ENCODE results near the gene SLFN11.
A peak's percentile ranks its signal among the peaks of the same experiment; 100 is the strongest.

The SLFN11 gene

DNA sequence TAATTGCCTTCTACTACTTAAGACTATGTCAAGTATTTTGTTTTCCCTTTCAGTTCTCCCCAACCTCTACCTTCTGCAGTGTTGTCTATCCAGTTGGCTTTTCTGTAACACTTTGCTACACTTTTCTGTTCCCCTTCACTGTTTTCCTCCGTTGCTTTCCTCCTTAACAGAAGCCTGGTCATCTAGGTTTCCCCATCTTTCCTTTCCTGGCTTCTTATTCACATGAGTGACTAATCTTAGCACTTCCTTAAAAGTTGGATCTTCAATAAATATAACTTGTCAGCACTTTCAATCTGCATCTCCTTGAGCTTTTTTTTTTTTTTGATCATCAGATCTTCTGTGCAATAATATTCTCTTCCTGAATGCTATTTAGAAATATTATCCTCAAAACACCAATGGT lies 2.8 kb upstream of the SLFN11 start:
- in situ Hi-C loops (cut with MboI; ENCODE audit: low sequenced_read_pairs, unreplicated experiment): no loop called here
- TF ChIP-seq, protein P1, sequence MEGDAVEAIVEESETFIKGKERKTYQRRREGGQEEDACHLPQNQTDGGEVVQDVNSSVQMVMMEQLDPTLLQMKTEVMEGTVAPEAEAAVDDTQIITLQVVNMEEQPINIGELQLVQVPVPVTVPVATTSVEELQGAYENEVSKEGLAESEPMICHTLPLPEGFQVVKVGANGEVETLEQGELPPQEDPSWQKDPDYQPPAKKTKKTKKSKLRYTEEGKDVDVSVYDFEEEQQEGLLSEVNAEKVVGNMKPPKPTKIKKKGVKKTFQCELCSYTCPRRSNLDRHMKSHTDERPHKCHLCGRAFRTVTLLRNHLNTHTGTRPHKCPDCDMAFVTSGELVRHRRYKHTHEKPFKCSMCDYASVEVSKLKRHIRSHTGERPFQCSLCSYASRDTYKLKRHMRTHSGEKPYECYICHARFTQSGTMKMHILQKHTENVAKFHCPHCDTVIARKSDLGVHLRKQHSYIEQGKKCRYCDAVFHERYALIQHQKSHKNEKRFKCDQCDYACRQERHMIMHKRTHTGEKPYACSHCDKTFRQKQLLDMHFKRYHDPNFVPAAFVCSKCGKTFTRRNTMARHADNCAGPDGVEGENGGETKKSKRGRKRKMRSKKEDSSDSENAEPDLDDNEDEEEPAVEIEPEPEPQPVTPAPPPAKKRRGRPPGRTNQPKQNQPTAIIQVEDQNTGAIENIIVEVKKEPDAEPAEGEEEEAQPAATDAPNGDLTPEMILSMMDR (IDR thresholded peaks at IDR 0.05; ENCODE audit: borderline replicate concordance, control extremely low read depth, extremely low read depth, insufficient read depth, missing control alignments): no peak
- DNase-seq (ENCODE audit: low spot score): no peak

DNA sequence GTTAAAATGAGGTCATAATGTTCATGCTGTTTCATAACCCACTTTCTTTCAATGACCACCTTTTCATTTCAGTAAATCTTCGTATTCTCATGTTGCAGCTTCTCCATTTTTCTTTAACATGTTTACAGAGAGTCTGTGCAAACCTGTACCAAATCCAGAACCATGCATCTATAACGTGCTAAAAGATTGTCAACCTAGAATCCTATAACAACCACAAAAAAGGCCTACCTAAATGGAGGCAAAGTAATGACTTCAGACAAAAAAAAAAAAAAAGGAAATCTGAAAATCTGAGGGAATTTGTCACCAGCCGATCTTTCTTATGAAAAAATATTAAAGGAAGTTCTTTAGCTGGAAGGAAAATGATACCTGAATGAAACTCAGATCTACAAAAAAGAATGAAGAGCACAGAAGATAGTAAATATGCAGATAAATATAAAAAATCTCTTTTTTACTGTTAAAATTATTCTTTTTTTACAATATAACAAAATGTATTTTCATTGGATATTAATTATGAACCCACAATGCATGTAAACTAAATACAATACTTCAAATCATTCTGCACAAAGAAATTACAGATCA lies 1.4 kb upstream of the SLFN11 start:
- TF ChIP-seq, protein P1 (IDR thresholded peaks at IDR 0.05; ENCODE audit: borderline replicate concordance, control extremely low read depth, extremely low read depth, insufficient read depth, missing control alignments): no peak
- in situ Hi-C loops (cut with MboI; ENCODE audit: low sequenced_read_pairs, unreplicated experiment): no loop called here

DNA sequence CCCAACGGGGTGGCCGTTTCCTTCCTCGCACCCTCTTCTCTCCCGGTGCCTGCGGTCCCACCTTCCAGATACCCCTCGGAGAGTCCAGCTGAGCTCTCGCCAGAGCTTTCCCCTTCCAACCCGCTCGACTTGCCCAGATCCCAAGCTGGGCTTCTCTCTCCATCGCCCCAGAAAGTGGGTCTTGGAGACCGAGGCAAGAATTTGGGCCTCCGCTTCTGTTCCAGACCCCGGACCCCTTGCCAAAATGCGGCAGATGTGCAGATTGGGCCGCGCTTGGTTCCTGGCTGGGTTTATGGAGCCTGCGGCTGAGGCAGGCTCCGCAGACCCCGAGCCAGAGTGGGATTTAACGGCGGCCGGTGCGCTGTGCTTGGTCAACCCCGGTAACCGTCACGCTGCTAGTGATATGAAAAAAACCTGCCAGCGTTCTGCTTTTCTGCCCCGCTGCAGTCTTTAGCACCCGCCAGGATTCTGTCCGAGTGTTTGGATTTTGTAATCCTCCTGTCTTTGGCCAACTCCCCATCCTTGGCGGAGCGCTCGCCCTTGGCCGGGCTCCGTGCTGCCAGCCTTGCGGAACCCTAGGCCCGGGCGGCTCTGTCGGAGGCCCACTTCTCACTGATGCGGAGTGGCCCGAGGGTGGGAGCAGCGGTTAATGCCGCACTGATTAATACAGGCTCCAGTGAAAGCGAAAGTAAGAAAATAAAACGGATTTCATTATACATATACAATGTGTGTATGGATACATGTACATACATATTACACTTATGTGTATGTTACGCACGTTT lies 754 bp upstream of the SLFN11 start:
- peak; percentile 58 for DNase-seq (ENCODE audit: low spot score)
- in situ Hi-C loops (cut with MboI; ENCODE audit: low sequenced_read_pairs, unreplicated experiment): no loop called here

More for the DNA sequence above, 1.4 kb upstream of the SLFN11 start:
- DNase-seq (ENCODE audit: low spot score): no peak

DNA sequence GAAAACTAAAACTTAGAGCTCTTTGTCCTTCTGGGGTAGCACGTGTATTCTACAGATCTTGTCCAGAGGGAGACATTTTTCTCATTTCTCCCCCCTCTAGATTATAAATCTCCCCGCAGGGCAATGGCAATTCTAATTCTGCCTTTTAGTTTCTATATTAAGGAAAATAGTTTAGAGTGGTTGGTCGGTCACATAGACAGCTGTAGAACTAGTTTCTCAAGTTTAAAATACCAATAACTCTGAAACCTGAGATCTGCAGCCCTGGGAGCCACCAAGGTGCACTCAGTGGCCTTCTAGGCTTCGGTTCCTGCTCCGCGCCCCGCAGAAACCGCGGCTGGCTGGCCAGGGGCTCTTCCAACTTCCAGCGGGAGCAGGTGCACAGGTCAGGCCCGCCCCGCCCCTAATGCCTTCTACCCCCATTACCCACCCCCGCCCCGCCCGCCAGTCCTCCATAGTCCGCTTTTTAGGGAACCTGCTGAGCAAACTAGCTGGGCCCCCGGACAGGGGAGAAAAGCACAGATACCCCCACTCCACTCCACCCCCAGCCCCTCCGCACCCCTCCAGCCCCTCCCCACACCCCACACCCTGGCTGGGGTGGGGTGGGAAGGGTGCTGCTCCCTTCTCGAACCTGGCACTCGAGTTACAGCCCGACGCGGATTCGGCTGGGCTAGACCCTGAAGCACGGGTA lies 431 bp downstream of the SLFN11 start:
- in situ Hi-C loops (cut with MboI; ENCODE audit: low sequenced_read_pairs, unreplicated experiment): no loop called here
- DNase-seq (ENCODE audit: low spot score): no peak
- TF ChIP-seq, protein P1 (IDR thresholded peaks at IDR 0.05; ENCODE audit: borderline replicate concordance, control extremely low read depth, extremely low read depth, insufficient read depth, missing control alignments): no peak

More for the DNA sequence above, 754 bp upstream of the SLFN11 start:
- TF ChIP-seq, protein P1 (IDR thresholded peaks at IDR 0.05; ENCODE audit: borderline replicate concordance, control extremely low read depth, extremely low read depth, insufficient read depth, missing control alignments): no peak

DNA sequence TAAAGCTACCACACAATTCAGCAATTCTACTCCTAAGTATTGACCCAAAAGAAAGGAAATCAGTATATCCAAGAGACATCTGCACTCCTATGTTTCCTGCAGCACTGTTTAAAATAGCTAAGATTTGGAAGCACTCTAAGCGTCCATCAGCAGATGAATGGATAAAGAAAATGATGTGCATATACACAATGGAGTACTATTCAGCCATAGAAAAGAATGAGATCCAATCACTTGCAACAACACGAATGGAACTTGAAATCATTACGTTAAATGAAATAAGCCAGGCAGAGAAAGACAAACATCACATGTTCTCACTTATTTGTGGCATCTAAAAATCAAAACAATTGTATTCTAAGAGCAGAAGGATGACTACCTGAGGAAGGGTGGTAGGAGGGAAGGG lies 1.5 kb downstream of the SLFN11 start:
- no peak for DNase-seq (ENCODE audit: low spot score)
- TF ChIP-seq, protein P1 (IDR thresholded peaks at IDR 0.05; ENCODE audit: borderline replicate concordance, control extremely low read depth, extremely low read depth, insufficient read depth, missing control alignments): no peak
- in situ Hi-C loops (cut with MboI; ENCODE audit: low sequenced_read_pairs, unreplicated experiment): no loop called here

DNA sequence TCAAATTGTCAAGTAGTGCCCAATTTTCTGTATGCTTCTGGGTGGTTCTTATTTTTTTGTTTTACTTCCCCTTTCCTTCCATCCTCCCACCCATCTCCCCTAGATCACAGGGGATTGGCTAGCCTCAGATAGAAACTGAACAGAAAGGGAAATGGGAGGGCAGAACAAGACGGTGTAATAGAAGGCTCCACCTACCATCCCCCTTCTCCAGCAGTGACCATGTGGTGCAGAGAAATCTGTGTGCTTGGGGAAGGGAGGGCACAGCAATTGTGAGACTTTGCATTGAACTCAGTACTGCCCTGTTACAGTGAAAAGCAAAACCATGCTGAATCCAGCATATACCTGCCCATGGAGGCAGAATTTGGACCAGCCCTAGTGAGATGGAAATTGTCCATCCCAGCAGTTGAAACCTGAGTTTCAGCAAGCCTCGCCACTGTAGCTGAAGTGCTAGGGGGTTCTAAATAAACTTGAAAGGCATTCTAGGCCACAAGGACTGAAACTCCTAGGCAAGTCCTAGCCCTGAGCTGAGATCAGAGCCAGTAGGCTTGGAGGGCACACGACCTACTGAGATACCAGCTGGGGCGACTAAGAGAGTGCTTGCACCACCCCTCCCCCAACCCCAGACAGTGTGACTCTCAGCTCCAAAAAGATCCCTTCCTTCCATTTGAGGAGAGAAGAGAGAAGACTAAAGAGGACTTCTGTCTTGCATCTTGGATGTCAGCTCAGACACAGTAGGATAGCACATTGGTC lies 5.2 kb downstream of the SLFN11 start:
- TF ChIP-seq, protein P1 (IDR thresholded peaks at IDR 0.05; ENCODE audit: borderline replicate concordance, control extremely low read depth, extremely low read depth, insufficient read depth, missing control alignments): no peak
- in situ Hi-C loops (cut with MboI; ENCODE audit: low sequenced_read_pairs, unreplicated experiment): no loop called here
- DNase-seq (ENCODE audit: low spot score): peak; percentile 70

Measured in GM13976 (cell line).